ENCODE results near the gene ZNF667.

The ZNF667 gene

GRCh38 chr19:56477429-56478338 is 539 bp upstream of the ZNF667 start:
- Histone ChIP-seq H3K27ac (peak overlapping the region; percentile 76 to 87), H3K4me3 (peak overlapping the region; percentile 87)
- DNase-seq (ENCODE audit: low spot score): peak; percentile 94
- TF ChIP-seq, protein P1, sequence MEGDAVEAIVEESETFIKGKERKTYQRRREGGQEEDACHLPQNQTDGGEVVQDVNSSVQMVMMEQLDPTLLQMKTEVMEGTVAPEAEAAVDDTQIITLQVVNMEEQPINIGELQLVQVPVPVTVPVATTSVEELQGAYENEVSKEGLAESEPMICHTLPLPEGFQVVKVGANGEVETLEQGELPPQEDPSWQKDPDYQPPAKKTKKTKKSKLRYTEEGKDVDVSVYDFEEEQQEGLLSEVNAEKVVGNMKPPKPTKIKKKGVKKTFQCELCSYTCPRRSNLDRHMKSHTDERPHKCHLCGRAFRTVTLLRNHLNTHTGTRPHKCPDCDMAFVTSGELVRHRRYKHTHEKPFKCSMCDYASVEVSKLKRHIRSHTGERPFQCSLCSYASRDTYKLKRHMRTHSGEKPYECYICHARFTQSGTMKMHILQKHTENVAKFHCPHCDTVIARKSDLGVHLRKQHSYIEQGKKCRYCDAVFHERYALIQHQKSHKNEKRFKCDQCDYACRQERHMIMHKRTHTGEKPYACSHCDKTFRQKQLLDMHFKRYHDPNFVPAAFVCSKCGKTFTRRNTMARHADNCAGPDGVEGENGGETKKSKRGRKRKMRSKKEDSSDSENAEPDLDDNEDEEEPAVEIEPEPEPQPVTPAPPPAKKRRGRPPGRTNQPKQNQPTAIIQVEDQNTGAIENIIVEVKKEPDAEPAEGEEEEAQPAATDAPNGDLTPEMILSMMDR (IDR thresholded peaks at IDR 0.05): no peak

DNA sequence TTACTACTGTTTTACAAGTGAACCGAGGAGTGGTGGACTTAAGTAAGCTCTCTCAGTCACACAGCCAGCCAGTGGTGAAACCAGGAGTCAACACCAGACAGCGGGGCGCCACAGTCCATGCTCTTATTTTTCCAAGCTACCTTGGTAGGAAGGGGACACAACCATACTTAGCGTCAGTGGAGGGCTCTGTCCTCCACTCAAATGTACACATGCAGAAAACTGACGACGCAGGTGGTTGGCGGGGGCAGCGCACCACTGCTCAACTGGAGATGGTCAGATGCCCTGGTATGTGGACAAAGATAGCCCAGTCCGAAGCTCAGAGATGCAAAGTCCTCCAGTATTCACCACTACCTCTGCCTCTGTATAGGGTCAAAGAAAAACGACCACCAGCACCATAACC is 1.1 kb downstream of the ZNF667 start:
- no peak for DNase-seq (ENCODE audit: low spot score)
- TF ChIP-seq, protein P1 (IDR thresholded peaks at IDR 0.05): no peak
- Histone ChIP-seq H3K27ac (no peak overlapping the region), H3K4me3 (peak overlapping the region; percentile 87)

DNA sequence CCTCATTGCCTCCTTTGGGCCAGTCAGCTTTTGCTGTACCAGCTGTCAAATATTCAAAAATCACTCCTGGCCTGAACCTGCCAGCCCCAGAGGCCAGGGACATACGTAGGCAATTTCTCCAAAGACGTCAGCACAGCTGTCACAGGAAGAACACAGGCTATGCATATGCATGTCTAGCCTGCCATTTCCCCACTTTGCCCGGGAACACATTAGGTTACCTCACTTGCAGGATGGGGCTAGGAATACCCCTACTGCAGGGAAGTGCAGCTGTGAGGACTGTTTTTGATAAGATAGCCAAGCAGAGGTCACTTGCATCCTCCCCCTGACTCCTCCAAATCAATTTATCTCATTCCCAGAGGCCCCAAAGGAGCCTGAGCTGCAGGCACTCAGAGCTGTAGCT is 2.8 kb downstream of the ZNF667 start:
- no peak for DNase-seq (ENCODE audit: low spot score)
- H3K4me3 ChIP-seq: no peak overlapping the region
- TF ChIP-seq, protein P1 (IDR thresholded peaks at IDR 0.05): no peak
- no peak overlapping the region for H3K27ac ChIP-seq

DNA sequence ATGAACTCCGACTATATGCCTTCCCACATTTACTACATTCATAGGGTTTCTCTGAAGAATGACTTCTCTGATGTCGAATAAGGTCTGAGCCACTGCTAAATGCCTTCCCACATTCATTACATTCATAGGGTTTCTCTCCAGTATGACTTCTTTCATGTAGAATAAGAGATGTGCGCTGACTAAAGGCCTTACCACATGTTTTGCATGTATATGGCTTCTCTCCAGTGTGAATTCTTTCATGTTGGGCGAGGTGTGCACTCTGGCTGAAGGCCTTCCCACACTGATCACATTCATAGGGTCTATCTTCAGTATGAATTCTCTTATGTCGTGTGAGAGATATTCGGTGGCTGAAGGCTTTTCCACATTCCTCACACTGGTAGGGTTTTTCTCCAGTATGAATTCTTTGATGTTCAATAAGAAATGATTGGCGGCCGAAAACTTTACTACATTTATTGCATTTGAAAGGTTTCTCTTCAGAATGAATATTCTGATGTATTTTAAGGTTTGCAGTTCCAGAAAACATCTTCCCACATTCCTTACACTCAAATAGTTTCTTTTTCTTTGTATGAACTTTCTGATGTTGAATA is 35.8 kb downstream of the ZNF667 start:
- DNase-seq (ENCODE audit: low spot score): no peak
- Histone ChIP-seq H3K27ac (no peak overlapping the region), H3K4me3 (peak overlapping the region; percentile 23)
- TF ChIP-seq, protein P1 (IDR thresholded peaks at IDR 0.05): no peak

DNA sequence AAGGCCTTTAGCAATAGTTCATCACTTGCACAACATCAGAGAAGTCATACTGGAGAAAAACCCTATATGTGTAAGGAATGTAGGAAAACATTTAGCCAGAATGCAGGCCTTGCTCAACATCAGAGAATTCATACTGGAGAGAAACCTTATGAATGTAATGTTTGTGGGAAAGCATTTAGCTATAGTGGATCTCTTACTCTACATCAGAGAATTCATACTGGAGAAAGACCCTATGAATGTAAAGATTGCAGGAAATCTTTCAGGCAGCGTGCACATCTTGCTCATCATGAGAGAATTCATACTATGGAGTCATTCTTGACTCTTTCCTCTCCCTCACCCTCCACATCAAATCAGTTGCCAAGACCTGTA is 53.2 kb downstream of the ZNF667 start:
- H3K4me3 ChIP-seq: peak overlapping the region; percentile 36
- TF ChIP-seq, protein P1 (IDR thresholded peaks at IDR 0.05): no peak

GRCh38 chr19:56423276-56423984 is 53.7 kb downstream of the ZNF667 start:
- H3K4me3 ChIP-seq: peak overlapping the region; percentile 36
- DNase-seq (ENCODE audit: low spot score): no peak

More for the DNA sequence above, 53.2 kb downstream of the ZNF667 start:
- DNase-seq (ENCODE audit: low spot score): no peak
- H3K27ac ChIP-seq: no peak overlapping the region

More at GRCh38 chr19:56423276-56423984, 53.7 kb downstream of the ZNF667 start:
- no peak overlapping the region for H3K27ac ChIP-seq
- TF ChIP-seq, protein P1 (IDR thresholded peaks at IDR 0.05): no peak

Data from coronary artery (tissue), 2 donors.